Measurements from ENCODE around the gene DAGLB.

DNA sequence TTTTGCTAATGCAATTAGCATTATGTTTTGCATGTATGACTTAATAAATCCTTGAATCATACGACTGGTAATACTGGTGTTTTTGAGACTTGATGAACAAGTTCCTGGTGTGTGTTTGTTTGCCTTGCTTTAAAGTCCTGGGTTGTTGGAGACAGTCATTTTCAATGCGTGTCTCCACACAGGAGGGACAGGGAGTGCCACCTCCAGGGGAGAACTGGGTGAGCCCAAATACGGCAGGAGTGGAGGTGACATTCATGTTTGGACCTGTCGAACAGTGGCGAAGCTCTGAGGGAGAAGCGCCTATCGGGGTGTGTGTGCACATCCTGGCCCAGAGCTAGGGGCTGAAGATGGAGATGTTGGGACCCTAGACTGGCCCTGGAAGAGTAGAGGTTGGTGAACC lies 43.8 kb downstream of the DAGLB start:
- TF ChIP-seq CTCF (conservative IDR thresholded peaks at IDR 0.05; ENCODE audit: low read depth, low read length) (no peak), EZH2 (IDR thresholded peaks at IDR 0.05; ENCODE audit: low read length, unreplicated experiment) (no peak), EZH2phosphoT487 (IDR thresholded peaks at IDR 0.05; ENCODE audit: borderline replicate concordance, low read length) (no peak)

Measured in PC-3 (cell line).